Brain microvascular endothelial cell (primary cell): Measurements from ENCODE around the gene TCF4.

ENCODE experiments used
- DNase-seq: peaks from one replicate; pipeline ENCODE4 v3.0.0-alpha.2; 2020
- H3K27ac ChIP-seq: fragments of 250-450 bp; sonication (Bioruptor Pico); 2 replicates; pipeline ENCODE4 v1.5.1; 2020; ENCODE audit warnings: mild to moderate bottlenecking, moderate library complexity
- H3K27me3 ChIP-seq: fragments of 250-450 bp; sonication (Bioruptor Pico); replicated peaks from 2 replicates; pipeline ENCODE4 v1.5.1; 2020; ENCODE audit warnings: mild to moderate bottlenecking
- H3K36me3 ChIP-seq: fragments of 250-450 bp; sonication (Bioruptor Pico); replicated peaks from 2 replicates; pipeline ENCODE4 v1.5.1; 2020; ENCODE audit warnings: mild to moderate bottlenecking
- H3K4me3 ChIP-seq: 2 replicates; pipeline ENCODE4 v1.5.1; 2011; ENCODE audit warnings: low read depth, mild to moderate bottlenecking, control low read depth, low read length, moderate library complexity
- in situ Hi-C: cut with HindIII; loops from 2 replicates; pipeline ENCODE4 v1.10.0; 2017; ENCODE audit warnings: low sequenced_read_pairs, low pct_ligation_motif_present
- TF ChIP-seq, protein P1 (sequence below): IDR thresholded peaks from 2 replicates; pipeline ENCODE4 v1.5.1; 2011; ENCODE audit warnings: low read depth, mild to moderate bottlenecking, moderate library complexity, low read length, control low read depth, inconsistent platforms; ENCODE audit errors: missing control alignments

TCF4 gene

DNA sequence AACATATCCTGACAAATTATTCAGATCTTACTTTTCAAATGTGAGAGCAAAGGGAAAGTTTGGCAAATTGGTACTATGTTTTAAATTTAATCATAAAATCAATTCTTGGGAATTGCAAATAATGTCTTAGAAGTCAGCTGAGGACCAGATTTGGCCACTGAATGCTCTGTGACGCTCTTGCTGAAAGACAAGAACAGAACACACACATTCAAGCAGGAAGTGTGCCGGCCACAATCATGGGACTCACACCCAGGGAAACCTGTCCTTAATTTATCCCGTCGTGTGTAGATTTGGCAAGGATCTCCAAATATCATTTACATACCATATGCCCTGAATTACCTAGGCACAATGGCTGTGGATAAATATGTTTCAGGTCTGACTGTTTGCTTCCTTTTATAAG lies 253.1 kb downstream of the TCF4 start:
- TF ChIP-seq, protein P1, sequence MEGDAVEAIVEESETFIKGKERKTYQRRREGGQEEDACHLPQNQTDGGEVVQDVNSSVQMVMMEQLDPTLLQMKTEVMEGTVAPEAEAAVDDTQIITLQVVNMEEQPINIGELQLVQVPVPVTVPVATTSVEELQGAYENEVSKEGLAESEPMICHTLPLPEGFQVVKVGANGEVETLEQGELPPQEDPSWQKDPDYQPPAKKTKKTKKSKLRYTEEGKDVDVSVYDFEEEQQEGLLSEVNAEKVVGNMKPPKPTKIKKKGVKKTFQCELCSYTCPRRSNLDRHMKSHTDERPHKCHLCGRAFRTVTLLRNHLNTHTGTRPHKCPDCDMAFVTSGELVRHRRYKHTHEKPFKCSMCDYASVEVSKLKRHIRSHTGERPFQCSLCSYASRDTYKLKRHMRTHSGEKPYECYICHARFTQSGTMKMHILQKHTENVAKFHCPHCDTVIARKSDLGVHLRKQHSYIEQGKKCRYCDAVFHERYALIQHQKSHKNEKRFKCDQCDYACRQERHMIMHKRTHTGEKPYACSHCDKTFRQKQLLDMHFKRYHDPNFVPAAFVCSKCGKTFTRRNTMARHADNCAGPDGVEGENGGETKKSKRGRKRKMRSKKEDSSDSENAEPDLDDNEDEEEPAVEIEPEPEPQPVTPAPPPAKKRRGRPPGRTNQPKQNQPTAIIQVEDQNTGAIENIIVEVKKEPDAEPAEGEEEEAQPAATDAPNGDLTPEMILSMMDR: no peak
- no peak overlapping the region for H3K27ac ChIP-seq
- in situ Hi-C loops: no loop called here
- H3K36me3 ChIP-seq: no peaks in the 10 kb centered on the region
- no peak overlapping the region for H3K4me3 ChIP-seq
- no peaks in the 10 kb centered on the region for H3K27me3 ChIP-seq
- DNase-seq: no peak

DNA sequence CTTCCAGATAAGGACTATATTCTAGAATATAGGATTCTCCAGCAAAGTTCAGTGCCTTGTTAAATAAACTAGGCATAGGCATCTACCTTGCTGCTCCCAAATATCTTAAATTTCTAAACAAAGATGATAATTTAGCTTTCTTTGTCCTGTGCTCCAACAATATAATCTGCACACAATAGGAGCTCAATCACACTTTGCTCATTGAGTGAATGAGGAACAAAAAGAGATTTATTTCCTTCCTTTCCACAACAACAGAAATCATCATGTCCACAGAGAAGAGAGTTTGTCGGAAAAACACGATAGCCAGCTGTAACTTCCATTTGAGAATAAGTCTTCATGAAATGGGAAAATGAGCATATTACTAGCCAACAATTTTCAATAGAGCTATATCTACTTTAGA lies 256.7 kb downstream of the TCF4 start:
- no peak overlapping the region for H3K27ac ChIP-seq
- no peak overlapping the region for H3K4me3 ChIP-seq
- TF ChIP-seq, protein P1: no peak
- no peak for DNase-seq
- no peaks in the 10 kb centered on the region for H3K27me3 ChIP-seq
- H3K36me3 ChIP-seq: no peaks in the 10 kb centered on the region
- in situ Hi-C loops: no loop called here

DNA sequence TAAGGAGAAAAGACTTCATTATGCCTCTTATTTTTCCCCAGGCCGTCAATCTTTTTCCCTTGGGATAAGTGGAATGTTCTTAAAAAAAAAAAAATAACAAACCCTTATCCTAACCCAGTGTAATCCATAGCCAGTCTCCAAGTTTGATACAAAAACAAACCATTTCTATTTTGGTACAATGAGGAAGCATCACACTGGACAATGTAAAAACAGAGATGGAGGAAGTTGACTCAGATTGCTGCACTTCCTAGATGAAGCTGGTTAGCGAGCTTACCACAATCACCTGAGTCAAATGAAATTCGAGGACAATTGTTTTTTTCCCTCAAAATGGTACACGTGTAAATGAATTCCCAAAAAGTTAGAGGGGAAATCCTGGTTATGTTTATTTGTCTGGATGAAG lies 259.7 kb downstream of the TCF4 start:
- DNase-seq: peak; percentile 61
- Histone ChIP-seq H3K4me3 (no peak overlapping the region), H3K27ac (peak overlapping the region; percentile 48), H3K27me3 (no peaks in the 10 kb centered on the region), H3K36me3 (no peaks in the 10 kb centered on the region)
- in situ Hi-C loops: no loop called here
- TF ChIP-seq, protein P1: no peak

DNA sequence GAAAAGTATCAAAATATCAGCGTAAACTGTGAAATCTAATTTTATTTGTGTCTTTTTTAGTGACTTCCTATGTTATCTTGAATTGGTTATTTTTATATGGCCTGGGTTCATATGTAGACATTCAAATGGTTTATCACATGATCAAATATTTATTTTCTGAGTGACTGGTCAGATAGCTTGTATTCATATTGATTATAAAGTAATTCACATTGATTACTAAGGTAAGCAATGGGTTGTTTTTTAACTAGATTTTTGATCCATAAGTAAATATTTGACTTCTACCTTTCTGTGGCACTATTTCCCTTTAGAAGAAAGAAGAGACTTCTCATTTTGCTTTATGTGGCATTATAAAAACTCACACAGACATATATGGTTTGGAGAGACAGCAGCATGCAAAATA lies 260.5 kb downstream of the TCF4 start:
- no peak overlapping the region for H3K4me3 ChIP-seq
- no peak overlapping the region for H3K27ac ChIP-seq
- in situ Hi-C loops: no loop called here
- no peak for DNase-seq
- H3K27me3 ChIP-seq: no peaks in the 10 kb centered on the region
- no peaks in the 10 kb centered on the region for H3K36me3 ChIP-seq
- TF ChIP-seq, protein P1: no peak

DNA sequence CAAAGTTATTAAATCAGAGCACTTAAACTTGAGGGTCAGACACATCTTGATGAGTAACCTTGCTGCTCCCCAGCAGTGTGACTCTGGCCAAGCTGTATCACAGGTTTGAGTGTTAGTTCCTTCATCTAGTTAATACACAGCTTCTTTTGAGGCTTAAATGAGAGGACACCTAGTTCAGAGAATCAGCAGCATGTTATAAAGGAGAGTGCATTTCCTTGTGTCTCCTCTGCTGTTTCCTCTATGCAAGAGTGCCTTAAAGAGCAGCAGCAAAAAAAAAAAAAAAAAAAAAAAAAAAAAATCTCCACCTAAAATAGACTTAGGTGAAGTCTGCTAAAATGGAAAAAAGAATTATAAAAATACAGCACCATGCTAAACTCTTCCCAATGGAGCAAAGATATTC lies 261.9 kb downstream of the TCF4 start:
- in situ Hi-C loops: no loop called here
- Histone ChIP-seq H3K4me3 (no peak overlapping the region), H3K27me3 (no peaks in the 10 kb centered on the region), H3K27ac (no peak overlapping the region), H3K36me3 (no peaks in the 10 kb centered on the region)
- TF ChIP-seq, protein P1: no peak
- no peak for DNase-seq

DNA sequence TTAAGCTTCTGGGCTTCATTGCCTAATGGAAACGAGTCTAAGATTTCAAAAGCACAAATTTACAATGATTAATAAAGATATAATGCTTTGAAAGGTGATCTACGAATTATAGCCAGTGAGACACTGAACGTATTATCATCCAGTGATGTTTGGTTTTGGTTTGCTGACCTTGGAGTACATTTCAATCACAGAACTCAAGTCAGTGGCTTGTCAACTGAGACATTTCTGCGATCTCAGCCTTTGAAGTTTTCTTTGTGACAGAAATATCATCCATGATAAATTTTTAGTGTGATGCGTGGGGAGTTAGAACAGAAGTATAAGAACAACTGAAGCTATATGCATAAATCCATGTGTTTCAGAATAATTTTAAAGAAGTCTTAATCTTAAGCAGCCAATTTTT lies 263.8 kb downstream of the TCF4 start:
- TF ChIP-seq, protein P1: no peak
- Histone ChIP-seq H3K27me3 (no peaks in the 10 kb centered on the region), H3K36me3 (no peaks in the 10 kb centered on the region), H3K4me3 (no peak overlapping the region), H3K27ac (no peak overlapping the region)
- no peak for DNase-seq
- in situ Hi-C loops: no loop called here
